Thyroid gland (tissue), 4 donors: ENCODE results near the gene ABHD12.

Source experiments
- CTCF ChIP-seq, 6 experiments: fragments of 200-600 bp in 3 of 6; fragments of 450-650 bp in 3 of 6; sonication (generic) in 3 of 6; IDR thresholded peaks; one replicate each; pipeline ENCODE4 v1.5.1; 2016 to 2019; ENCODE audit warnings: antibody characterized with exemption in 6 of 6, mild to moderate bottlenecking in 2 of 6, inconsistent platforms in 1 of 6, moderate library complexity in 1 of 6
- POLR2A ChIP-seq, 2 donors: fragments of 450-650 bp; IDR thresholded peaks; one replicate each; pipeline ENCODE4 v1.6.1; 2017; ENCODE audit warnings: antibody characterized with exemption in 2 of 2, mild to moderate bottlenecking in 2 of 2, moderate library complexity in 1 of 2

GRCh38 chr20:25250508-25250907, 140.1 kb downstream of the ABHD12 start:
- TF ChIP-seq CTCF (IDR thresholded peaks at IDR 0.05) (no peak), POLR2A (IDR thresholded peaks at IDR 0.05) (no peak)
